GM18907 (cell line): Measurements from ENCODE around the gene STAT5A.
"Not testable (repeated sequence)": the region's sequence is repeated elsewhere in the genome, so short reads cannot be mapped to it uniquely, and the experiment has no call there.

ENCODE experiments used
- ATAC-seq: cut with Tn5 transposase; IDR thresholded peaks from one replicate; pipeline ENCODE4 v1.9.1; 2021; ENCODE audit warnings: mild to moderate bottlenecking, moderate library complexity; ENCODE audit not compliant: unreplicated experiment

STAT5A gene

GRCh38 chr17:42283241-42284023, 4.9 kb upstream of the STAT5A start:
- ATAC-seq = no peak

- ATAC-seq = no peak
These were observed 4.3 kb upstream of the STAT5A start for GRCh38 chr17:42284024-42284369.

GRCh38 chr17:42284566-42284965, 3.7 kb upstream of the STAT5A start:
- no peak for ATAC-seq

- ATAC-seq = no peak
These were observed 2.8 kb upstream of the STAT5A start for GRCh38 chr17:42285346-42286050.

- ATAC-seq = no peak
These were observed 1.7 kb upstream of the STAT5A start for GRCh38 chr17:42286411-42287221.

GRCh38 chr17:42287305-42287976, 857 bp upstream of the STAT5A start:
- ATAC-seq = no peak

GRCh38 chr17:42288803-42289610, 709 bp downstream of the STAT5A start:
- no peak for ATAC-seq

- ATAC-seq = no peak
These were observed 1.4 kb downstream of the STAT5A start for GRCh38 chr17:42289611-42290181.

GRCh38 chr17:42290577-42290976, 2.3 kb downstream of the STAT5A start:
- ATAC-seq = no peak

GRCh38 chr17:42291129-42291528, 2.8 kb downstream of the STAT5A start:
- no peak for ATAC-seq

- no peak for ATAC-seq
These were observed 6.4 kb downstream of the STAT5A start for GRCh38 chr17:42294469-42295398.

- no peak for ATAC-seq
These were observed 7.7 kb downstream of the STAT5A start for GRCh38 chr17:42296012-42296411.

- not testable (repeated sequence) for ATAC-seq
These were observed 9.5 kb downstream of the STAT5A start for GRCh38 chr17:42297775-42298174.

- ATAC-seq = not testable (repeated sequence)
These were observed 11.1 kb downstream of the STAT5A start for GRCh38 chr17:42299361-42299760.

GRCh38 chr17:42299913-42300312, 11.6 kb downstream of the STAT5A start:
- not testable (repeated sequence) for ATAC-seq

GRCh38 chr17:42301022-42301421, 12.7 kb downstream of the STAT5A start:
- ATAC-seq = no peak

GRCh38 chr17:42303694-42304093, 15.4 kb downstream of the STAT5A start:
- ATAC-seq = no peak

- no peak for ATAC-seq
These were observed 16.1 kb downstream of the STAT5A start for GRCh38 chr17:42304187-42305030.
